SK-N-SH treated with all-trans-retinoic acid at 6 μM for 48 hours (cell line): ENCODE results near the gene SLU7.

Source experiments
- ARNTL ChIP-seq: fragments of 450-650 bp; formaldehyde crosslinking; IDR thresholded peaks from 2 replicates; pipeline ENCODE4 v1.5.0; 2020; ENCODE audit warnings: low read depth, mild to moderate bottlenecking, moderate library complexity, borderline replicate concordance
- CSDC2 ChIP-seq: fragments of 250-450 bp; sonication (Bioruptor Pico); IDR thresholded peaks from 2 replicates; pipeline ENCODE4 v1.5.0; 2020; ENCODE audit warnings: mild to moderate bottlenecking, moderate library complexity
- ISL1 ChIP-seq: fragments of 250-450 bp; sonication (Bioruptor Pico); IDR thresholded peaks from 2 replicates; pipeline ENCODE4 v2.1.2; 2022; ENCODE audit warnings: mild to moderate bottlenecking, moderate library complexity
- OSR1 ChIP-seq: fragments of 250-450 bp; sonication (Bioruptor Pico); IDR thresholded peaks from 2 replicates; pipeline ENCODE4 v1.8.0; 2022; ENCODE audit warnings: moderate library complexity, mild to moderate bottlenecking, inconsistent platforms
- PPARA ChIP-seq: fragments of 250-450 bp; sonication (Bioruptor Pico); IDR thresholded peaks from 2 replicates; pipeline ENCODE4 v1.5.0; 2020; ENCODE audit warnings: mild to moderate bottlenecking, borderline replicate concordance
- RARB ChIP-seq: fragments of 250-450 bp; sonication (Bioruptor Pico); IDR thresholded peaks from 2 replicates; pipeline ENCODE4 v1.8.0; 2021; ENCODE audit warnings: mild to moderate bottlenecking, moderate library complexity
- TCF4 ChIP-seq: fragments of 250-450 bp; sonication (Bioruptor Pico); IDR thresholded peaks from 2 replicates; pipeline ENCODE4 v1.8.0; 2021; ENCODE audit warnings: mild to moderate bottlenecking, moderate library complexity, borderline replicate concordance
- ZC3H10 ChIP-seq: fragments of 250-450 bp; sonication (Bioruptor Pico); IDR thresholded peaks from 2 replicates; pipeline ENCODE4 v1.5.1; 2021; ENCODE audit warnings: mild to moderate bottlenecking, moderate library complexity
- ZFP3 ChIP-seq: fragments of 250-450 bp; sonication (Bioruptor Pico); IDR thresholded peaks from 2 replicates; pipeline ENCODE4 v1.5.0; 2020; ENCODE audit warnings: mild to moderate bottlenecking, moderate library complexity
- ZNF565 ChIP-seq: fragments of 450-650 bp; formaldehyde crosslinking; conservative IDR thresholded peaks from 2 replicates; pipeline ENCODE4 v1.5.0; 2020; ENCODE audit warnings: low read depth, mild to moderate bottlenecking, moderate library complexity
- ZNF70 ChIP-seq: fragments of 450-650 bp; formaldehyde crosslinking; IDR thresholded peaks from 2 replicates; pipeline ENCODE4 v1.5.0; 2020; ENCODE audit warnings: mild to moderate bottlenecking, moderate library complexity
- TF ChIP-seq, protein P1 (sequence below): fragments of 250-450 bp; sonication (Bioruptor Pico); IDR thresholded peaks from 2 replicates; pipeline ENCODE4 v1.5.1; 2020; ENCODE audit warnings: low read depth, mild to moderate bottlenecking, moderate library complexity
- TF ChIP-seq, protein P2 (sequence below): fragments of 250-450 bp; sonication (Bioruptor Pico); IDR thresholded peaks from 2 replicates; pipeline ENCODE4 v1.5.0; 2020; ENCODE audit warnings: mild to moderate bottlenecking, moderate library complexity
- TF ChIP-seq, protein P3 (sequence below): fragments of 250-450 bp; sonication (Bioruptor Pico); IDR thresholded peaks from 2 replicates; pipeline ENCODE4 v1.8.0; 2020; ENCODE audit warnings: mild to moderate bottlenecking, moderate library complexity, borderline replicate concordance

DNA sequence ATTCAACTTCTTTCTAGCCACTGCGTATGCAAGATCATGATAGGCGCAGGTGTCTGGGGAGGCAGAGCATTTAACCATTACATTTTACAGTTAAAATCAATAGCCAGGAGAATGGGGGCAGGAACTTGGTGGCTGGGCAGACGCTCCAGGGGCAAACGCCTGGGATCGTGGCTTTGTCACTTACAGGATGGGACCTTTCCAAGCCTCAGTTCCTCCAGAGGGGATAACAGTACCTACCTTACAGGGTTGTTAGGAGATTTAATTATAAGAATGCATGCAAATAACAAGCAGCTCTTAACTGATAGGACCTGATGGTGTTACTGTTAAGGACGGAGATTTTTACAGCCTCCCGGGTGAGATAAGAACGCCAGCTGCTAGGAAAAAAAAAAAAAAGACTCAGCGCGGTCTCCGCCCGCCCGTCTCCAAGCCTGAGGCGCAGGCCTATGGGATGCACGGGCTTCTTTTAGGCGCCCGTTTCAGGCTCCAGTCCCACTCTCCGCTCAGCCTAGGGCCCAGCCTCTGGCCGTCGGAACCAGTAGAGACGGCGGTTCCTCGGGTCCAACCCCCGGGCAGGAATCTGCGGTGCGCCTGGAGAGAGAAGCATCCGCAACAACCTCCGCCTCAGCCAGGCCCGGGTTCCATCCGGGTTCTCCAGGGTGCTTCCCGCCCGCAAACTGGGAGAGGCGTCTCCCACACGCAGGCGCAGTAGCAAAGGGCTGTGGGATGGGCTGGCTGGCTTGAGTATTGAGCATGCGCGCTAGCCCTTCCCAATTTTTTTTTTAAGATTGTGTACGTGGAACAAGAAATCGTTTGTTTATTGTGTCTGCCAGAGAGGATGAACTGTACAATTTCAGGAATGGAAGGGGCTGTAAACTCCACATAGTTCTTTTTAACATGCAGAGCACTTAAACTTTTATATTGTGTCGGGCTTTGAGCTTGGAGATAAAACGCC lies 19.2 kb downstream of the SLU7 start, which contains the start of gene FAM200C:
- no peak for TF ChIP-seq CSDC2 (CRISPR knock-in tag)
- TF ChIP-seq PPARA = no peak
- TF ChIP-seq ZNF70 (CRISPR knock-in tag) = no peak
- TF ChIP-seq ZFP3 = no peak
- TF ChIP-seq RARB = no peak
- TF ChIP-seq, protein P1, sequence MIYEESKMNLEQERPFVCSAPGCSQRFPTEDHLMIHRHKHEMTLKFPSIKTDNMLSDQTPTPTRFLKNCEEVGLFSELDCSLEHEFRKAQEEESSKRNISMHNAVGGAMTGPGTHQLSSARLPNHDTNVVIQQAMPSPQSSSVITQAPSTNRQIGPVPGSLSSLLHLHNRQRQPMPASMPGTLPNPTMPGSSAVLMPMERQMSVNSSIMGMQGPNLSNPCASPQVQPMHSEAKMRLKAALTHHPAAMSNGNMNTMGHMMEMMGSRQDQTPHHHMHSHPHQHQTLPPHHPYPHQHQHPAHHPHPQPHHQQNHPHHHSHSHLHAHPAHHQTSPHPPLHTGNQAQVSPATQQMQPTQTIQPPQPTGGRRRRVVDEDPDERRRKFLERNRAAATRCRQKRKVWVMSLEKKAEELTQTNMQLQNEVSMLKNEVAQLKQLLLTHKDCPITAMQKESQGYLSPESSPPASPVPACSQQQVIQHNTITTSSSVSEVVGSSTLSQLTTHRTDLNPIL = no peak
- TF ChIP-seq ZC3H10 (CRISPR knock-in tag) = no peak
- TF ChIP-seq, protein P2, sequence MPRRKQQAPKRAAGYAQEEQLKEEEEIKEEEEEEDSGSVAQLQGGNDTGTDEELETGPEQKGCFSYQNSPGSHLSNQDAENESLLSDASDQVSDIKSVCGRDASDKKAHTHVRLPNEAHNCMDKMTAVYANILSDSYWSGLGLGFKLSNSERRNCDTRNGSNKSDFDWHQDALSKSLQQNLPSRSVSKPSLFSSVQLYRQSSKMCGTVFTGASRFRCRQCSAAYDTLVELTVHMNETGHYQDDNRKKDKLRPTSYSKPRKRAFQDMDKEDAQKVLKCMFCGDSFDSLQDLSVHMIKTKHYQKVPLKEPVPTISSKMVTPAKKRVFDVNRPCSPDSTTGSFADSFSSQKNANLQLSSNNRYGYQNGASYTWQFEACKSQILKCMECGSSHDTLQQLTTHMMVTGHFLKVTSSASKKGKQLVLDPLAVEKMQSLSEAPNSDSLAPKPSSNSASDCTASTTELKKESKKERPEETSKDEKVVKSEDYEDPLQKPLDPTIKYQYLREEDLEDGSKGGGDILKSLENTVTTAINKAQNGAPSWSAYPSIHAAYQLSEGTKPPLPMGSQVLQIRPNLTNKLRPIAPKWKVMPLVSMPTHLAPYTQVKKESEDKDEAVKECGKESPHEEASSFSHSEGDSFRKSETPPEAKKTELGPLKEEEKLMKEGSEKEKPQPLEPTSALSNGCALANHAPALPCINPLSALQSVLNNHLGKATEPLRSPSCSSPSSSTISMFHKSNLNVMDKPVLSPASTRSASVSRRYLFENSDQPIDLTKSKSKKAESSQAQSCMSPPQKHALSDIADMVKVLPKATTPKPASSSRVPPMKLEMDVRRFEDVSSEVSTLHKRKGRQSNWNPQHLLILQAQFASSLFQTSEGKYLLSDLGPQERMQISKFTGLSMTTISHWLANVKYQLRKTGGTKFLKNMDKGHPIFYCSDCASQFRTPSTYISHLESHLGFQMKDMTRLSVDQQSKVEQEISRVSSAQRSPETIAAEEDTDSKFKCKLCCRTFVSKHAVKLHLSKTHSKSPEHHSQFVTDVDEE = no peak
- no peak for TF ChIP-seq ARNTL
- TF ChIP-seq OSR1 (CRISPR knock-in tag) = no peak
- no peak for TF ChIP-seq TCF4 (CRISPR knock-in tag)
- TF ChIP-seq ZNF565 (CRISPR knock-in tag) = no peak
- no peak for TF ChIP-seq ISL1
- TF ChIP-seq, protein P3, sequence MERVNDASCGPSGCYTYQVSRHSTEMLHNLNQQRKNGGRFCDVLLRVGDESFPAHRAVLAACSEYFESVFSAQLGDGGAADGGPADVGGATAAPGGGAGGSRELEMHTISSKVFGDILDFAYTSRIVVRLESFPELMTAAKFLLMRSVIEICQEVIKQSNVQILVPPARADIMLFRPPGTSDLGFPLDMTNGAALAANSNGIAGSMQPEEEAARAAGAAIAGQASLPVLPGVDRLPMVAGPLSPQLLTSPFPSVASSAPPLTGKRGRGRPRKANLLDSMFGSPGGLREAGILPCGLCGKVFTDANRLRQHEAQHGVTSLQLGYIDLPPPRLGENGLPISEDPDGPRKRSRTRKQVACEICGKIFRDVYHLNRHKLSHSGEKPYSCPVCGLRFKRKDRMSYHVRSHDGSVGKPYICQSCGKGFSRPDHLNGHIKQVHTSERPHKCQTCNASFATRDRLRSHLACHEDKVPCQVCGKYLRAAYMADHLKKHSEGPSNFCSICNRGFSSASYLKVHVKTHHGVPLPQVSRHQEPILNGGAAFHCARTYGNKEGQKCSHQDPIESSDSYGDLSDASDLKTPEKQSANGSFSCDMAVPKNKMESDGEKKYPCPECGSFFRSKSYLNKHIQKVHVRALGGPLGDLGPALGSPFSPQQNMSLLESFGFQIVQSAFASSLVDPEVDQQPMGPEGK (CRISPR knock-in tag) = no peak
